Activated effector memory CD4-positive, alpha-beta T cell treated with anti-CD3 and anti-CD28 coated beads, Interleukin-2, amount 50 U/mL, for 16 hours (primary cell): ENCODE measurements around the gene MEGF6.

Experiments used
- DNase-seq: peaks from one replicate; pipeline ENCODE4 v3.0.0-alpha.2; 2020

Gene MEGF6

GRCh38 chr1:3453203-3453761 lies 158.0 kb downstream of the MEGF6 start:
- peak; percentile 91 for DNase-seq

GRCh38 chr1:3452866-3453175 lies 158.5 kb downstream of the MEGF6 start:
- DNase-seq, result no peak

GRCh38 chr1:3451994-3452865 lies 159.1 kb downstream of the MEGF6 start:
- DNase-seq, result no peak

GRCh38 chr1:3450983-3451382 lies 160.3 kb downstream of the MEGF6 start:
- no peak for DNase-seq

GRCh38 chr1:3450202-3450863 lies 161.0 kb downstream of the MEGF6 start:
- DNase-seq, result no peak

- no peak for DNase-seq
Measured at GRCh38 chr1:3444736-3445135, 166.6 kb downstream of the MEGF6 start.

GRCh38 chr1:3444298-3444697 lies 167.0 kb downstream of the MEGF6 start:
- no peak for DNase-seq

- DNase-seq, result no peak
Measured at GRCh38 chr1:3443807-3444206, 167.5 kb downstream of the MEGF6 start.

- DNase-seq, result no peak
Measured at GRCh38 chr1:3442901-3443300, 168.4 kb downstream of the MEGF6 start.

- DNase-seq, result no peak
Measured at GRCh38 chr1:3442331-3442730, 169.0 kb downstream of the MEGF6 start.

- DNase-seq, result no peak
Measured at GRCh38 chr1:3441880-3442279, 169.4 kb downstream of the MEGF6 start.

GRCh38 chr1:3441410-3441847 lies 169.9 kb downstream of the MEGF6 start:
- no peak for DNase-seq

GRCh38 chr1:3440711-3441409 lies 170.4 kb downstream of the MEGF6 start:
- no peak for DNase-seq

GRCh38 chr1:3440300-3440681 lies 171.0 kb downstream of the MEGF6 start:
- DNase-seq, result no peak
